AG08396 (cell line): ENCODE measurements around the gene CADPS.

Experiments used
- DNase-seq: peaks from one replicate; pipeline ENCODE4 v3.0.0; 2012; ENCODE audit warnings: low spot score, mixed read lengths

CADPS gene

DNA sequence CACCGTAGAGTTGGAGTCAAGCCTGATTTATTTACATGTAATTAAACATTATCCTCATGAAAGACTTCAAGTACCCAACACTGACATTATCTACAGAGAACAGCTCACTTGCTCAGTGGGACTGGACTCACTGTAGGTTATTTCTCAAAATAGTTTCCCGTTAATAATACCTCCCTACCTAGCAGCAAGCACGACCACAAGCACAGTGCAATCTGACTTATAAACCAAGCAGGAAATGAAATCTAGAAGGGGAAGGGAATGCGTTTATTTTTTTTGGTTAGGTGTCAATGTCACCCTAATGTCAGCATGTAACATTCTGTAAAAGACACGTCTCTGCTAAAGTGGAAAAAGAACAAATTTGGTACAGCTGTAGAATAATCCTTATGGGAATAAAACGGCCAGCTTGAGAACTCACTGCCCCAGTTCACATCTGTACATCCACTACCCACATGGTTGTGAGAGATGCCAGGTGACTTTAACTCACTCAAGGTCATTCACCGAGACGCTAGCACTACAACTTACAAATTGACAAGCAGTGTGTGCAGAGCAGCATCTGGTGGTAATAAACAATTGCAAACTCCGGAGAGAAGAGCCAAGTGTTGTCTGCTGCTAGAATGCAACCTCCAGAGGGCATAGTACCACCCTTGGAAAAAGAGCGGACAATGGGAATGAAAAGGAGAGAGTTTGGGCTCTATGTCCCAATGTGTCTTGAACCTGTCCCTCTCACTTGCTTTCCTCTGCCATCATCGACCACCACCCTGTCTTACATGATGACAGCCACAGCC lies 242.5 kb downstream of the CADPS start:
- no peak for DNase-seq

DNA sequence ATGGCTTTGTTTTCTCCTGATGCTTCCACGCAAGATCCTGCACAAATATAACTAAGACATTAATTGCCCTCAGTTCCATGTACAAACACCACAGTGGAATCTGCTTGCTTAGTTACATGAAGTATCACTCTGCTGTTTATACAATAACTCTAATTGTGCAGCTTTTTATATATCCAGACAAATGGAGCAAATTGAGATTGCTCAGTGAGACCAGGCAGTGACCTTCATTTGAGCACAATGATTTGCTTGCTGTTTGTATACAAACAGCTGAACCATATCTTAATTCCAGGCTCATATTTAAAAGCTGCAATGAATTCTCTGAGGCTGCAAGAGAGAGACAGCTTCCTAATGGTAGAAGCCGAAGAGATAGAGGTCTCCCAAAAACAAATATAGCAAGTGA lies 243.7 kb downstream of the CADPS start:
- DNase-seq = no peak

DNA sequence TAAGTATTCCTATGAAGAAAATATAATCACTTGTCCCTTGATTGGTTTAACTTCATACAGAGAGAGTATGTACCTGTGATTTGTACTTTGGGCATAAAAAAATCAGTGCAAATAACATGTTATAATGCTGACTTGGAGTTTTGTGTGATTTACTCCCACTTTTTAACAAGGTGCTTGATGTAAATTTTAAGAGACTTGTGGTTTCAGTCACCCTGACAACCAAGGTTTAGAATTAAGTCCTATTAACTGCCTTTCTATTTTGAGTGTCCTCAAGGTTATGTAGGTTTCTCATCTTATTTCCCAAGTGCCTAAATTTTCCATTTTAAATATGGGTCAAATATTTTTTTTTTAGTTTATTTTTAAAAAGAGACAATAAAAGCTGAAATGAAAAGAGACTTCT lies 244.6 kb downstream of the CADPS start:
- DNase-seq = no peak

DNA sequence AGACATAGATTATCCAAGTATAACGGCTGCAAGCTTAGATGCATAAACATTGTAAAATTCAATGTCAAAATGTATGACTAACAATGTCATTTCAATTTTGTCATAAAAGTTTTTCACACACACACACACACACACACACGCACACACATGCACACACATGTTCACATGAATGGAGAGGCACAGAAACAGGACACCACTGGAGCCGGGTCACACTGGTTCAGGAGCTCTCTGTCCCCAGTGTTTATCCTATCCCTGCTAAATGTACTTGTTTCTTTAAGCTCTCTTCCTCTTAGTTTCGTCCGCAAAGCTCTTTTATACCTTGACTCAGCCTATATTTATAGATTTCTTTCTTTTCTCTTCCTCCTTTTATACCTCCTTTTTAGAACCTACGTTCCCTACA lies 249.9 kb downstream of the CADPS start:
- DNase-seq = no peak

DNA sequence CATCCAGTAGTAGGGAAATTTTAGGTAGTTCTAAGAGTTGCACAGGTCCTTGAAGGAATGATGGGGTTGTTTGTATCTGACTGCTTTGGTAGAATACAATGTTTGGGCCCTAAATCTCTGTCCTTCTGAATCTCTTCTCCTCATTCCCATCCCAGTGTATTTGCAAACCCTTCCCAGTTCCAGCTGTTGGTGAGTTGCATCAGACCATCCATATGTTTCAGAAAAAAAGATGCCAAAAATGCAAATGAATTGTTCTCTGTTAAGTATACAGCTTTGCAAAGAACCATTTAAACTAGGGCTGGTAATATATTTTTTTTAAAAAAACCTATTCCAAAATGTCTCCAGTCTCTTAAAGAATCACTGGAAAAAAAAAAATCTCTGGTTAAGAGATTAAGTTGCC lies 251.0 kb downstream of the CADPS start:
- no peak for DNase-seq

DNA sequence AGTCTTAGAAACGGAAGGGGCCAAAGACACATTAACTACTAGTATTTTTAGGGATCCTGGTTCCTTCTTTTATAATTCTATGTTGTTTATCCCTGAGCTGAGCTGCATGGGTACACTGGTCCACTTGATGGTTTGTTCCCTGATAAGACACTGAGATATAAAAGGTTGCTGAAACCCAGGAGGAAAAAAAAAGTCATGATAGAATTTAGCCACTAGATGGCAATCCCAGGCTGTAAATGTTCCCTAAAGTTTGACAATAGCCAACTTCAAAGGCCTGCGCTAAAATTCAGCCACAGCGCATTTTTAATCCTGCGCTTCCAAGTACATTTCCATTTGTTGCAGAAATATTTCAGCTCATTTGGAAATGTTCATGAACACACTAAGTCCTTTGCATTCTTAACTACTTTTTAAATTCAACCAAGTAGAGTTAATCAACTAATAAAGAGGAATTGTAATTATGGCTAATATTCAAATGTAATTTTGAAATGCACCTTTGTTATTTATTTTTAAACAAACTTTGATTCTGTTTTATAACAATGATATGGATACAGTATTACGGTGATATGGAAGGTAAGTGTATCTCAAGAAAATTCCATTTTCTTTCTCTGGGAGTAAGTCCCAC lies 252.6 kb downstream of the CADPS start:
- peak; percentile 41 for DNase-seq

DNA sequence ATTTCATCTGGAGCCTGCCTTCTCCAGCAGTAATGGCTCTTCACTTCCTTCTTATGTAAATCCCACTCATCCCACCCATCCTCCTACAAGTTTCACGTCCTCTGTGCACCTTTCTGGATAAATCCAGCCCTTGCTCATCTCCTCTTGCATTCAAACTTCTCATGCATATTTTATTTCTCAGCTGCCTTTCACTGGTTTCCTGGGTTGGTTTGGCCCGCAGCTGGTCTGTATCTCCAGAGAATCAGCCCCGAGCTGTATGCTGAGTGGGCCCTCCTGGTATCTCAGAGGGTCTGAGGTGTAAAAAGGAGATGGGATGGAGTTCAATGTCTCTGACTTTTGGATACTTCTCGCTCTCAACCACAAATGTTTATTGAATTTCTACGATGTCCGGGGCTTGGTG lies 253.3 kb downstream of the CADPS start:
- no peak for DNase-seq

DNA sequence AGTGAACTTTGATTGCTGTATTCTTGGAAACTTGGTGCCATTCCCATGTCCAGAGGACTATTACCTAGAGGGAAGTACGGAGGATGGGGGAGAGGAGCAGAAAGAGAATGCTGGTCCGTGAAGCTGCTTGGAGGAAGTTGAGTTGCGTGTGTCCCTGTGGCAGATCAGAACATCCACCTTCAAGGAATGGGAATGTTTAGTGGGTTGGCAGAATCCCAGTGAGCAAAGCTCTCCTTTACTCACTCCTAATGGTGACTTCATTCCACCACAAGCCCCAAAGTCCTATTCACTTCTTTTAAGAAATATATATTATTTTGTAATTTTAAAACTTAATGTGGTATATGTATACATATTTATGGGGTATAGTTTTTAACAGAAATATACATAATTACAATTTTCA lies 254.0 kb downstream of the CADPS start:
- DNase-seq = no peak

DNA sequence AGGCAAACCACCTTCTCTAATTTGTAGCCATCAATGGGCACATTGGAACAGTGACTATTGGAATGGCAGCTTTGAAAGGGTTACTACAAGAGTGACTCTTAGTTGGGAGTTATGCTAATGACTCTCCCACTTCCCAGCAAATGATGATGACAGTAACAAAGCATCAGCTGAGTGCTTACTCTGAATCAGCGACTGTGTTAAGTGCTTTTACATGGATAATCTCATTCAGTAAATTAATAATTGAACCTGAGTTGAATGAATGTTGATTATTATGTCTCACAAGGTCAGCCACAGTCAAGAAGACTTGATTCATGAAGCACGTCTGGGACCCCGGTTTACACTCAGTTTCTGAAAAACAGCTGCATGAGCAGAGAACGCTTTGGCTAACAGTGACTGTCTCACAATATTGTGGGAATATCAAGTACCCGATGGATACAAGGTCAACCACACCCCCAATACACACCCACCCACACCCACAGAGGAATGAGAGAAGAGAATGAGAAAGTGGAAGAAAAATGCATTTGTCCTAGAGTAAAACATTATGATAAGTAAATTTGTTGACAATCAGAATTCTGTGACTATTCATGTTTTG lies 259.9 kb downstream of the CADPS start:
- no peak for DNase-seq

DNA sequence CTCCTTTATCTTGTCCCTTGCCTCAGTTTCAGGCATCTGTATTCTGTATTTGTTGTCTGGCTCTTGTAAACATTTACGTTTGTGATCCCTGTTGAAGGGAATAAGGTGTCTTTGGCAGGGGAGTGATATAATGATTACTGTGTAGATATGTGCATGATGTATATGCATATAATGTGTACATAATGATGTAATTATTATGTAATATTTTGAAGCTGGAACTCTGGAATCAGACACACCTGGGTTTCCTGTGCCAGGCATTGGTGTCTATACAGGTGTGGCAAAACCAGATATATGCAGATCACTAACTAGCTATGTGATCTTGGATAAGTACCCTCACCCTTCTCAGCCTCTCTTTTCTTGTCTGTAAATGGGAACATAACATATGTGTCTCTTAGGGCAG lies 260.7 kb downstream of the CADPS start:
- DNase-seq = no peak

DNA sequence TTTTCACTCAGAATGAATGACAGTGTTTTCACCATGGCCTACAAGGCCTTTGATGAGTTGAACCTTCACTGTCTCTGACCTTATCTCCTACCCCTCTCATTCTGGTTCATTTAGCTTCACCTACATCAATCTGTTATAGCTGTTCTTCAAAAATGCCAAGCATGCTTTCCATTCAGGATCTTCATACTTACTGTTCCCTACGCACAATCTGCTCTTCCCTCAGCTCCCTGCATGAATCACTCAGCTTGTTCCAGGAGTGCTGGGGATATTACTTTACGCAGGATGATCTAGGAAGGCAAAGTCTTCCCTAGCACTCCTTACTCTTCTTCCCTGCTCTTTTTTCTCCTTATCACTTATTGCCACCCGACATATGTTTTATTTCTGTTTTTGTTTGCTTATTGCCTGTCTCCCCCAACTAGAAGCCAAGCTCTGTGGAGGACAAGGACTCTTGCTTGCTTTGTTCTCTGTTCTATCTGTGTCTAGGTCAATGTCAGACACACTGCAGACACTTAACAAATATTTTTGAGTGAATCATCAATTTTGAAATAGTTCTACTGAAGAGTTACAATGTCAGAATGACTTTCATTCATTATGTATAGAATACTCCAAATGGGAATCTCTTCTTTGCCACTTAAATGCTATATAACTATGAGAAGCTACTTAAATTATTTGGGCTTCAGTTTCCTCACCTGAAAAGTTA lies 263.5 kb downstream of the CADPS start:
- no peak for DNase-seq

DNA sequence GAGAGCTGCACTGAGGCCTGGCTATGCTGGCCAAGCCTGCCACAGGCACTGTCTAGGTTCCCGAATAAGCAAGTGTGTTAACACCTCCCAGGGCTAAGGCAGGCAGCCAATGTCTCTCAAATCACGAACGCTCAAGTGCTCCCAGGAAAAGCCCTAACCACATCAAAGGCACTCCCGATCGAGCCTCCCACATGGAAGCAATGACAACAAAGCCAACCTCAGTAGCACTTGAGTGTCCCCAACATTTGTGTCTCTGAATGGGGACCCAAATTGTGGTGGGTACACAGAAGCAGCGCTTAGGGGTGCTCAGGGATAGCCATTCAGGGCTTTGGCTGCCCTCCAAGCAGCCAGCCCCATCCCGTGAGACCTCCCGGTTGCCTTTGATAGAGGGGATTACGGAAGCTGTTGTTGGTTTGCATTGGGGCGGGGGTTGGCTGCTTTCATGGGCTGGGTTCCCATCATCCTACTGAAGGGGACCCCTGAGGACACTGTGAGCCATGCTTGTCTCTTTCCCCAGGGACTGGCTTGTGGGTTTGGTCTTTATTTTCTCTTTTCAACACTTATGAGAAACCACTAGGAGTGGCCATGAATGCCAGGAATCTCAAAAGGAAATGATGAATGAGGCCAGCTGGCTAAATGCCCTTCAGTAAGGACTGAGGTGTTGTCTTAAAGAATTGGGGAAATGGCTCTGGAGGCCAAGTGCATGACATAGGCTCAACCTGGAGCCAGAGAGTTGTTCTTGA lies 267.8 kb downstream of the CADPS start:
- DNase-seq = no peak

DNA sequence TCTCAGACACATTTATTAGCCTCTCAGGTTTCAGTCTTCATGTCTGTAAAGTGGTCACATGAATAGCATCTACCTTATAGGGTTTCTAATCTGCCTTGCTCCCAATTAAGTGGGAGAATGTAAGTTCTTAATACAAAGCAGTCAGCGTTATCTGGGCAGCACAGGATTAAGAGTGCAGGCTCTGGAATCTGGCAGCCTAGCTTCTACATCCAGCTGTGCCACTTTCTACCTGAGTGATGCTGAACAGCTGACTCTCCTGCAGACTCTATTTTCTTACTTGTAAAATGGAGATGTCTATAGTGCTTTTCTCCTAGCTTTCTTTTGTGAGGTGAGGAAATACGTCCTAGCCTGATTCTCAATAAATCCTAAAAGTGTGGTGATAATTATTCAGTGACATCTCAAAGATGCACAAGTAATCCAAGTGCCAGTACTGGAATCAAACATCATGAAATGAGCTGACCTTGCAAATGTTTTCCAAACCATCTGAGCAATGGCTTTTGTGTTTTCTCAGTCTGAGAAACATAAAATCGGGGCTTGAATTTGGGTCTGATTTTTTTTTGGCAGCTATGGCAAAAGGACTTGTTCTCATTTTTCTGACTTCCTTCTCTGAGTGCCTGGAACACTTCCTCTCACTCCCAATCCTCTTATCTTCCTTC lies 269.7 kb downstream of the CADPS start:
- no peak for DNase-seq

DNA sequence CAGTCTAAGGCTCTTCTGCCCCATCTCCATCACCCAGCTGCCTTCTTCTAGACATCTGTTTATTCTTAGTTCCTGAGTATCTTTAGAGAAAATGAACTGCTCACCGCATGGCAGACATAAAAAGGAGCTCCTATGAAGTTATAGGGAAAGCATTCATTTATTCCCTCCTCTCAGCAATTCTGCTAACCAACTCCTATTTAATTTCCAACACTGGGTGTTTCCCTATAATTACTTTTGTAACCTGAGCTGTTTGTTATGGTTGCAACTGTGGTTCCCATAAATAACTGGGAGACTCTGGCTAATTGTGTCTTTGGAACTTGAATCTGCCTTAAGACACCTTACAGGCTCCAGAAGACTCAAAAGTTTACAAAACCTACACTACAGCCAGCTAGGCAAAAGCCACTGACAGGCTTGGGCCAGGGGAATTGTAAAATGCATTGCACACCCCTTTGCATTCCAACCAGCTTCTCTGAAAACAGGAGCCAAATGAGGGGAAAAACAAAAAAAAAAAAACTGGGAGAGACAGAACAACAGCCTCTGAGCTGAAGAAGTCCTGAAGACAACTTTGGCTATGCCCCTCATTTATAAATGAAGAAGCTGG lies 270.4 kb downstream of the CADPS start:
- no peak for DNase-seq

DNA sequence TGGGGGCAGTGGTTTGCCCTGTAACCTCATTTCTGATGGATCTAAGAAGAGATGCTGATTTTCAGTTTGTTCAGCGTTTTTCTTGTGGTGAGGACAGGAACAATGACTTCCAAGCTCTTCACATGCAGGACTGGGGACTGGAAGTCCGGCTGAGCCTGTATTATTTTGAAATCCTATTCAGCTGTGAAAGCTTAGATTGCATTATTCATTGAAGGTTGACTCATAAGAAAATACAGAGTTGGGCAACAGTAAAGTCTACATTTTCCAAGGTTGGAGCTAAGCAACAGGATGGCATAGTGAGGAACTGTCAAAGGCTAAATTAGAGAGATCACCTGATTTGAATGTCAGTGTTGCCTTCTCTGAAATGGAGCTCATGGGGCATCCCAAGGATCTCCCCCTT lies 270.9 kb downstream of the CADPS start:
- peak; percentile 22 for DNase-seq

DNA sequence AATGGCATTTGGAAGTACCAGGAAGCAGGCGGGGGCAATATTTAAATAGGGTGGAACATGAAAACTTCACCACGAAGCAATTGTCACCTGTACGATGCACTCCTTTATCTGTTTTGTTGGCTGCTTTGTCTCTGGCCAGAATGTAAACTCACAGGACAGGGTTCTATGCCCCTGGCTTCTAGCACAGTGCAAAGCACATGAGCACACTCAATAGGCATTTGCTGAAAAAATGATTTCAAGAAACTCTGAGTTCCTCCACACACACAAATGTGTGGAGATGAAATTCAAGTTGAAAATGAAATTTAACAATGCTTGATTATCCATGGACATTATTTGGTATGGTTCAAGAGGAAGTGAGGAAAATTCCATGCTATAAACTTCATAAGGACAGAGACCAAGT lies 272.2 kb downstream of the CADPS start:
- DNase-seq = no peak

DNA sequence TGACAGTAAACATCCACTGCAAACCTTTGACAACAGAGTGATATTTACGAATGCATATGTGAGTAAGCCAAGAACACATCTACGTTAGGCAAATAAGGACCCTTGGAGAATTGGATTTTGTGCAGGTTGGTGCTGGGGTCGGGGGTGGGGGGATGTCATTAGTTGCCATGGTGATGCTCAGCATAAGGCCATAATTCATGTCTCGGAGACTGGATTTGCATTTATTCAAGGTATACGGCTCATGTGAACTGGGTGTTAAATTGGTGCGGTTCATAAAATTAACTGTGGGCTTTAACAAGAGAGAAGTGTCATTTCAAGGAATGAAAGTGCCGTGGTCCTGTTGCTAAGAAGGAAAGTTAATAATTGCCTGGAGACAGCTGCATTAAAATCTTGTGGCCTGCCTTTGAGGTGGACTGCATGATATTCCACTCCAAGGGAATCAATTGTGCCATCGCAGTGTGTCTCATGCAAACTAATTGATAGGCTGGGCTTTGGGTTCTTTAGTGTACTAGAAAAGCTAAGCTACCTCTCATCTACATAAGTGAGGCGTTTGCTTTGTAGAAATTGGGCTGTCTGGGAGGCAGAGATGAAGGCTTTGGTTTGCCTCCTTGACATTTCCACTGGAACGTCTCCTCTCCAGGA lies 273.0 kb downstream of the CADPS start:
- DNase-seq = no peak

DNA sequence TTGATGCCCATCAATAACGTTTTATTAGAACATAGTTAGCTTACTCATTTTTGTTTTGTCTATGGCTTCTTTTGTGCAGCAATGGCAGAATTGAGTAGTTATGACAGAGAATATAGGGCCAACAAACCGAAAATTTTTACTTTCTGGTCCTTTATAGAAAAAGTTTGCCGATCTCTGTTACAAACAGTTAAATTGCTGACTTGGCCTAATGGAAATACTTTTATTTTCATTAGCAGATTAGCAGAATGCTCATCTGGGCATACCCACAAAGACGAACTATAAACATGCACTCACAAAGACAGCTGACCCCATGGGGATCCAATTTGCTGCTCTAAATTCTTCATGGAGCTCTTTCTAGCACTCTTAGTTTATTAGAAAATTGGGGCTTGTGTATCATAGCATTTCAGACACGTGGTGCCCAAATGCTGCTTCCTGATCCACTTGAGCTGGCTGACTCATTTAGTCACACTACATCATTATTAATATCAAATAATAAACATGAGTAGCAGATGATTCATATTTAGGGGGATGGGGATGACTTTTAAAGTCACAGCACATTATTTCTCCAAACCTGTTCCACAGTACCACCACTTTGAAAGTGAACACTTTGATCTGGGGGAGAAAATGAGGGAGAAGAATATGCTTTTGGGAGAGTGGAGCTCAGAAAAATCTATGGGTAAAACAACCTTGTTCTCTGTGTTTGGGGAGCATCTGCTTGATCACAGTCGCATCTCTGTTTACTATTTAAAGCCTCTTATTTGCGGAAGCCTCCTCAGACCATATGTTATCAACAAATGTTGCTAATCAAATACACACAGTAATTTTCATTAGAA lies 273.8 kb downstream of the CADPS start:
- DNase-seq = peak; percentile 32

DNA sequence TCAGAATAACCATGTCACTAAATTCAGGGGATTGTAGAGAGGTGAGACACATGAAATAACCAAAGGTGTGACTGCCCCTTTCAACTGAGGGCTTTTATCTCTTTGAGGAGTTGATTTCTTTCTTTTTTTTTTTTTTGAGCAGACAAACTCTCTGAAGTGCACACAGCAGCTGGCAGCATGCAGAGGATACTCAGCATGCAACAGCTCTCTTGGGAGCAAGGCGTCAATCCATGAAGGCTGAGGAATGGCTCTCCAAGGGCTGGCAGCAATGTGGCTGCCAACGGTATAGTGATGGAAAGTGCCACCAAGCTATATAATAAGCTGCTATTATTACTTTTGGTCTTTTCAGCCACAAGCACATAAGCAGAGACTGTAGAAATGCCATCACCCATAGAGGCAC lies 275.2 kb downstream of the CADPS start:
- DNase-seq = no peak

DNA sequence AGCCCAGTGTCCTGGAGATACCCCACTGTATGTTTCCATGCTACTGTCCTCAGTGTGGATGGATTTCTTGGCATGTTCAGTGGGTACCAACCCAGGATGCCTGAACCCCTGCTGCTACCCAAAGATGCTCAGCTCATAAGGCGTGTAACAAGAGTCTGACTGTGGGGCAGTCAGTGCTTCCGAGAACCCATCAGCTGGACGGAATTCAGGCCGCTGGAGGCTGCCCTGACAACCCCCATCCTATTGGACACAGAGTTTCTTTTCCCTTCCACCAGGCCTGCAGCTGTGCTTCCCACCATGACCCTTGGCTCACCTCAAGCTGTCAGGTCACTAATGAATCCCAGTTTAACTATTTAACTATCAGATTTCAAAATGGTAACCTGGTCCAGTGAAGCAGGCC lies 277.7 kb downstream of the CADPS start:
- no peak for DNase-seq
